Central memory CD8-positive, alpha-beta T cell (primary cell): ENCODE measurements around the gene PNLIP.

Source experiments
- ATAC-seq: fragments of 150-1000 bp; cut with Tn5 transposase; replicated peaks from 2 replicates; pipeline ENCODE4 v1.10.0; 2022; ENCODE audit warnings: mild to moderate bottlenecking, moderate FRiP score, moderate number of reproducible peaks; ENCODE audit not compliant: poor library complexity, severe bottlenecking; ENCODE audit errors: extremely low read depth
- DNase-seq, 2 donors: peaks; one replicate each; pipeline ENCODE4 v3.0.0; 2021; ENCODE audit warnings: low spot score in 2 of 2
- H3K27ac Mint-ChIP-seq: one replicate; pipeline ENCODE4 v1.8.0; 2022; ENCODE audit warnings: low read depth, mild to moderate bottlenecking, moderate library complexity, mixed read lengths
- H3K27me3 Mint-ChIP-seq: one replicate; pipeline ENCODE4 v1.8.0; 2022; ENCODE audit warnings: mixed read lengths
- H3K36me3 Mint-ChIP-seq: one replicate; pipeline ENCODE4 v1.8.0; 2022; ENCODE audit warnings: mild to moderate bottlenecking, moderate library complexity, mixed read lengths; ENCODE audit not compliant: insufficient read depth
- H3K4me1 Mint-ChIP-seq: one replicate; pipeline ENCODE4 v1.8.0; 2022; ENCODE audit warnings: mixed read lengths
- H3K4me3 Mint-ChIP-seq: one replicate; pipeline ENCODE4 v1.8.0; 2022; ENCODE audit warnings: mild to moderate bottlenecking, moderate library complexity, mixed read lengths
- H3K9me3 Mint-ChIP-seq: one replicate; pipeline ENCODE4 v1.8.0; 2022; ENCODE audit warnings: mixed read lengths

PNLIP gene

DNA sequence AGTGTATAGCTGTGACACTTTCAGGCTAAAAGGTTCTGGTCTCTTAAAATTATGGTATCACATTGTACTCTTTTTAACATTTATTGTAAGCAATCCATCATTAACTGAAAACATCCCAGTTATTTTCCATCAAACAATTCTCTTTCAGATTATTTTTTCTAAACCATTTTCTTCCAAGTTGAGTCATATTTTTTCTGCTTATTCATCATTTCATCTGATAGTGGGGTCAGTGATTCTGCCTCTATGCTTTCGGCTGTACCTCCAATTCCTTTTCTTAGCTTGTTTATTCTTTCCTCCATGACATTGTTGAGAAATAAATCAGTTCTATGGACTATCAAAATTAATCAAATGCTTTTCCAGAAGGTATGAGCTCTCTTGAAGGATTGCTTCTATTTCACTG lies 609 bp upstream of the PNLIP start:
- Mint-ChIP-seq H3K4me3 (no peak overlapping the region), H3K4me1 (no peaks in the 10 kb centered on the region), H3K36me3 (peaks cover 2% of the 10 kb centered on the region), H3K27me3 (no peaks in the 10 kb centered on the region), H3K27ac (no peak overlapping the region), H3K9me3 (peaks cover 13% of the 10 kb centered on the region)
- DNase-seq (no peak), ATAC-seq (no peak)

GRCh38 chr10:116548301-116548700 lies 2.6 kb downstream of the PNLIP start:
- DNase-seq = no peak
- peaks cover 6% of the 10 kb centered on the region for H3K9me3 Mint-ChIP-seq
- H3K27me3 Mint-ChIP-seq = no peaks in the 10 kb centered on the region
- ATAC-seq = no peak
- no peaks in the 10 kb centered on the region for H3K4me1 Mint-ChIP-seq
- peaks cover 2% of the 10 kb centered on the region for H3K36me3 Mint-ChIP-seq
- no peak overlapping the region for H3K4me3 Mint-ChIP-seq
- H3K27ac Mint-ChIP-seq = no peak overlapping the region

GRCh38 chr10:116553378-116553980 lies 7.7 kb downstream of the PNLIP start:
- Mint-ChIP-seq H3K36me3 (no peaks in the 10 kb centered on the region), H3K4me1 (no peaks in the 10 kb centered on the region), H3K27ac (no peak overlapping the region), H3K27me3 (no peaks in the 10 kb centered on the region), H3K9me3 (no peaks in the 10 kb centered on the region), H3K4me3 (no peak overlapping the region)
- ATAC-seq = no peak
- DNase-seq = no peak

- Mint-ChIP-seq H3K27ac (no peak overlapping the region), H3K4me3 (no peak overlapping the region), H3K4me1 (no peaks in the 10 kb centered on the region), H3K36me3 (no peaks in the 10 kb centered on the region), H3K27me3 (no peaks in the 10 kb centered on the region), H3K9me3 (no peaks in the 10 kb centered on the region)
- DNase-seq = no peak
- ATAC-seq = no peak
Observed at GRCh38 chr10:116554628-116555027, 8.9 kb downstream of the PNLIP start.

- Mint-ChIP-seq H3K27ac (no peak overlapping the region), H3K4me3 (no peak overlapping the region), H3K27me3 (no peaks in the 10 kb centered on the region), H3K9me3 (no peaks in the 10 kb centered on the region), H3K4me1 (no peaks in the 10 kb centered on the region), H3K36me3 (no peaks in the 10 kb centered on the region)
- no peak for DNase-seq
- ATAC-seq = no peak
Observed at GRCh38 chr10:116555880-116556279, 10.1 kb downstream of the PNLIP start.

- no peak overlapping the region for H3K27ac Mint-ChIP-seq
- DNase-seq (no peak), ATAC-seq (no peak)
- H3K4me3 Mint-ChIP-seq = no peak overlapping the region
- no peaks in the 10 kb centered on the region for H3K36me3 Mint-ChIP-seq
- no peaks in the 10 kb centered on the region for H3K9me3 Mint-ChIP-seq
- H3K27me3 Mint-ChIP-seq = peaks cover 7% of the 10 kb centered on the region
- no peaks in the 10 kb centered on the region for H3K4me1 Mint-ChIP-seq
Observed at GRCh38 chr10:116557305-116557880, 11.7 kb downstream of the PNLIP start.

- Mint-ChIP-seq H3K27me3 (peaks cover 10% of the 10 kb centered on the region), H3K4me3 (no peak overlapping the region), H3K9me3 (no peaks in the 10 kb centered on the region), H3K36me3 (no peaks in the 10 kb centered on the region), H3K27ac (no peak overlapping the region), H3K4me1 (no peaks in the 10 kb centered on the region)
- ATAC-seq = no peak
- DNase-seq = no peak
Observed at GRCh38 chr10:116565534-116565933, 19.8 kb downstream of the PNLIP start.

DNA sequence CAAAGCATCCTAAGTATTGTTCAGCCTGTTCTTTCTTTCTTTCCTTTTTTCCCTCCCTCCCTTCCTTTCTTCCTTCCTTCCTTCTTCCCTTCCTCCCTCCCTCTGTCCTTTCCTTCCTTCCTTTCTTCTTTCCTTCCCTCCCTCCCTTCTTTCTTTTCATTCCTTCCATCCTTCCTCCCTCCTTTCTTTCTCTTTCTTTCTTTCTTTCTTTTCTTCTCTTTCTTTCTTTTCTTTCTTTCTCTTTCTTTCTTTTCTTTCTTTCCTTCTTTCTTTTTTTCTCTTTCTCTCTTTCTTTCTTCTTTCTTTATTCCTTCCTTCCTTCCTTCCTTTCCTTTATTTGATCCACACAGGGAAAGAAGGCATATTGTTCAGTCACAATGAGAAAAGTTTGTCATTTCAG lies 21.2 kb downstream of the PNLIP start:
- Mint-ChIP-seq H3K4me1 (no peaks in the 10 kb centered on the region), H3K9me3 (no peaks in the 10 kb centered on the region), H3K27me3 (peaks cover 8% of the 10 kb centered on the region), H3K4me3 (no peak overlapping the region), H3K36me3 (no peaks in the 10 kb centered on the region), H3K27ac (no peak overlapping the region)
- DNase-seq (no peak), ATAC-seq (no peak)

GRCh38 chr10:116567335-116567734 lies 21.6 kb downstream of the PNLIP start:
- no peaks in the 10 kb centered on the region for H3K4me1 Mint-ChIP-seq
- DNase-seq (no peak), ATAC-seq (no peak)
- H3K4me3 Mint-ChIP-seq = no peak overlapping the region
- peaks cover 4% of the 10 kb centered on the region for H3K27me3 Mint-ChIP-seq
- H3K27ac Mint-ChIP-seq = no peak overlapping the region
- H3K36me3 Mint-ChIP-seq = no peaks in the 10 kb centered on the region
- no peaks in the 10 kb centered on the region for H3K9me3 Mint-ChIP-seq

DNA sequence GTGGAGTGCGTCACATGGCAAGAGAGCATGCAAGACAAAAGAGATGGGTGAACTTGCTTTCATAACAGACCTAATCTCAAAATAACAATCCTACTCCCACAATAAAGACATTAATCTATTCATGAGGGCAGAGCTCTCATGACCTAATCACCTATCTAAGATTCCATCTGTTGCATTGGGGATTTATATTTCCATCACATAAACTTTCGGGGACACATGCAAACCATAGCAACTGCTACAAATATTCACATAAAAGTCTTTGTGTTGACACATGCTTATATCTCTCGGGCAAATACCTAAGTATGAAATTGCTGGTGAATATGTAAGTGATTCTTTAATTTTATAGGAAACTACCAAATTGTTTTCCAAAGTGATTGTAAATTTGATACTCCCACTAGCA lies 29.1 kb downstream of the PNLIP start:
- Mint-ChIP-seq H3K27ac (no peak overlapping the region), H3K9me3 (peaks cover 5% of the 10 kb centered on the region)

DNA sequence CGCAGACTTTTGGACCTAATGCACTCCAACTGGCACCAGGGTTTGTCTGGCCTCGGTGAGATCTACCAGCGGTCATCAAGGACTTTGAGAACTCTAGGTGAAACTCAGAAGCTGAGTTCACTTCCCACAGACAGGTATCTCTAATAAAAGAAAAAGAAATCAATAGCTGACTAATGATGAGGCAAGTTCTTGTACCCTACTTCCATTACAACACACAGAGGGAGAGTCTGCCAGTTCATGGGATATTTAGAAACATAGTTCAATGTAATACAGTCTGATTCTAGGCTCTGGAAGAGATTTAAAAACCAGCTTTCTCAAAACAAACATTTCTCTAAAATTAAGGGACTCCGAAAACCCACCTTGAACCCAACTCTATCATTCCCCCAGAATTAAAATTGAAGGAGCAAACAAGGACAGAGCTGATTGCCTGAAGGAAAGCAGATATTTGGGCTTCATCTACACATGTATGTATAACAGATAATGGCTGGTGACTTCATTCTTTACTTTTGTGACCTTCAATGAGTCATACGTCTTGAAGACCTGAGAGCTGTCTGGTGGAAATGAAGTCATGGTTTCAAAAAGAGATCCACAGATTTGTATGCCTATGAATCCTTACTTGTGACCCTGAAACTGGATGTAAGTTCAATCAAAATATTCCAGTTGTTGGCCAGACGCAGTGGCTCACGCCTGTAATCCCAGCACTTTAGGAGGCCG lies 42.3 kb downstream of the PNLIP start:
- Mint-ChIP-seq H3K36me3 (no peaks in the 10 kb centered on the region), H3K4me3 (no peak overlapping the region), H3K4me1 (no peaks in the 10 kb centered on the region), H3K9me3 (peaks cover 7% of the 10 kb centered on the region), H3K27me3 (no peaks in the 10 kb centered on the region), H3K27ac (no peak overlapping the region)
- no peak for ATAC-seq
- DNase-seq = no peak

More for the DNA sequence above, 29.1 kb downstream of the PNLIP start:
- Mint-ChIP-seq H3K27me3 (no peaks in the 10 kb centered on the region), H3K4me1 (no peaks in the 10 kb centered on the region), H3K4me3 (no peak overlapping the region), H3K36me3 (no peaks in the 10 kb centered on the region)
- ATAC-seq = no peak
- no peak for DNase-seq

GRCh38 chr10:116588995-116589394 lies 43.3 kb downstream of the PNLIP start:
- Mint-ChIP-seq H3K4me3 (no peak overlapping the region), H3K27ac (no peak overlapping the region), H3K27me3 (no peaks in the 10 kb centered on the region), H3K36me3 (no peaks in the 10 kb centered on the region), H3K4me1 (no peaks in the 10 kb centered on the region), H3K9me3 (peaks cover 7% of the 10 kb centered on the region)
- ATAC-seq = no peak
- DNase-seq = no peak

DNA sequence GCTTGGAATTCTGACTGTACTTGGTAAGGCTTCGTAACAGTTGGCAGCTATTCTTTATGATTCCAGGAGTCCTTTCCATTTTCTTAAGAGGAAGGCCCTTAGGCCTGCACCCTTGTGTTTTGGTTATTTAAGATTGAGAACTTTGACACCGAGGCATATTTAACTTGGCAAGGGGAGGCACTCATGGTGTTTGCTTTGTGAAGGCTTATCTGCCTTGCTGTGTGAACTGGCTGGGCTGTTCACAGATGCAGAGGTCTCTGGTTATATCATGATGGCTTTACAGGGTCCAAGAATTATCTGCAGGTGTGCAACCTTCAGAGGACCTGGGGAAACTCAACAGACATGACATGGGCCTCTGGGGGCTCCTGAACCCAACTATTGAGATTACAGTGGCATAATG lies 44.2 kb downstream of the PNLIP start:
- DNase-seq (no peak), ATAC-seq (no peak)
- no peaks in the 10 kb centered on the region for H3K4me1 Mint-ChIP-seq
- no peaks in the 10 kb centered on the region for H3K27me3 Mint-ChIP-seq
- no peaks in the 10 kb centered on the region for H3K36me3 Mint-ChIP-seq
- no peak overlapping the region for H3K4me3 Mint-ChIP-seq
- no peak overlapping the region for H3K27ac Mint-ChIP-seq
- peaks cover 7% of the 10 kb centered on the region for H3K9me3 Mint-ChIP-seq
